HG03139 (cell line): ENCODE measurements around the gene FTH1.
"Not testable (repeated sequence)": the region's sequence is repeated elsewhere in the genome, so short reads cannot be mapped to it uniquely, and the experiment has no call there.

ENCODE experiments used
- ATAC-seq: cut with Tn5 transposase; IDR thresholded peaks from one replicate; pipeline ENCODE4 v1.9.1; 2021; ENCODE audit not compliant: unreplicated experiment

FTH1 gene

GRCh38 chr11:61964058-61964665 is 3.3 kb downstream of the FTH1 start:
- ATAC-seq, result no peak

GRCh38 chr11:61963282-61964057 is 4.0 kb downstream of the FTH1 start:
- no peak for ATAC-seq

- ATAC-seq, result no peak
Observed at GRCh38 chr11:61963016-61963281, 4.5 kb downstream of the FTH1 start.

DNA sequence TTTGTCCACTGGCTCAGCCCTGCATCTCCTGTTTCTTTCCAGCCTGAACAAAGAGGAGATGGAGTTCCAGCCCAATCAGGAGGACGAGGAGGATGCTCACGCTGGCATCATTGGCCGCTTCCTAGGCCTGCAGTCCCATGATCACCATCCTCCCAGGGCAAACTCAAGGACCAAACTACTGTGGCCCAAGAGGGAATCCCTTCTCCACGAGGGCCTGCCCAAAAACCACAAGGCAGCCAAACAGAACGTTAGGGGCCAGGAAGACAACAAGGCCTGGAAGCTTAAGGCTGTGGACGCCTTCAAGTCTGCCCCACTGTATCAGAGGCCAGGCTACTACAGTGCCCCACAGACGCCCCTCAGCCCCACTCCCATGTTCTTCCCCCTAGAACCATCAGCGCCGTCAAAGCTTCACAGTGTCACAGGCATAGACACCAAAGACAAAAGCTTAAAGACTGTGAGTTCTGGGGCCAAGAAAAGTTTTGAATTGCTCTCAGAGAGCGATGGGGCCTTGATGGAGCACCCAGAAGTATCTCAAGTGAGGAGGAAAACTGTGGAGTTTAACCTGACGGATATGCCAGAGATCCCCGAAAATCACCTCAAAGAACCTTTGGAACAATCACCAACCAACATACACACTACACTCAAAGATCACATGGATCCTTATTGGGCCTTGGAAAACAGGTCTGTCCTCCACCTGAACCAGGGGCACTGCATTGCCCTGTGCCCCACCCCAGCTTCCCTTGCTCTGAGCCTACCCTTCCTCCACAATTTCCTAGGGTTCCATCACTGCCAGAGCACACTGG is 5.0 kb downstream of the FTH1 start:
- ATAC-seq, result no peak

- no peak for ATAC-seq
Observed at GRCh38 chr11:61961570-61962212, 5.7 kb downstream of the FTH1 start.

DNA sequence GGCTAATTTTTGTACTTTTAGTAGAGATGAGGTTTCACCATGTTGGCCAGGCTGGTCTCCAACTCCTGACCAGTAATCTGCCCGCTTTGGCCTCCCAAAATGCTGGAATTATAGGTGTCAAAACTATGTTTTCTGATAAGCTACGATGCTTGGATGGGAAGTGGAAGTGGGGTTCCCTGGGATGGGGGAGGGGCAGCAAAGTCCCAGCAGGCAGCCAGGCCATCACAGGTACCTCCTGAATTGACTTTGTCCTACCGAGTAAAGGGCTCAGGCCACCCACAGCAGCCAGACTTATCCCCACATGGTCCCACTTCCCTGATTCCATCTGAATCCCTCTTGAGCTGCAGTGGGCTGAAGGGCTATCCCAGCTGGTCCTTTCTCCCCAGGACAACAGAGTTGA is 6.9 kb downstream of the FTH1 start:
- ATAC-seq, result no peak

GRCh38 chr11:61959678-61960077 is 7.8 kb downstream of the FTH1 start:
- no peak for ATAC-seq

GRCh38 chr11:61959114-61959513 is 8.3 kb downstream of the FTH1 start:
- ATAC-seq, result no peak

DNA sequence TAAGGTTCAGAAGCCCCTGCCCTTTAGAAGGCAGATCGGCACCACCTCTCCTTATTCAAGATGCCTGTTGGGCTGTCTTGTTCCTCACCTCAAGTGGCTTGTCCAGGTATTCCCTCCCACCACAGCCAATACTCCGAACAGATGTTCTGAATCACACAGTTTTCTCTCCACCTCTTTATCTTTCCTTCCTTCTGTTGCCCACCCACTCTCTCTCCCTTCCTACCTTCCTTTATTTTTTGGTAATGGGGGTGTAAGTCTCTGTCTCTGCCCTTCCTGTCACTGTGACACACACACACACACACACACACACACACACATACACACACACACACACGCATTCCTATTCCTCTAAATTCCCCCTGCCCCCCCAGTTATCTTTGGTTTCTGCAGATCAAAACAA is 8.8 kb downstream of the FTH1 start:
- ATAC-seq, result no peak

- ATAC-seq, result no peak
Observed at GRCh38 chr11:61957021-61957770, 10.2 kb downstream of the FTH1 start.

DNA sequence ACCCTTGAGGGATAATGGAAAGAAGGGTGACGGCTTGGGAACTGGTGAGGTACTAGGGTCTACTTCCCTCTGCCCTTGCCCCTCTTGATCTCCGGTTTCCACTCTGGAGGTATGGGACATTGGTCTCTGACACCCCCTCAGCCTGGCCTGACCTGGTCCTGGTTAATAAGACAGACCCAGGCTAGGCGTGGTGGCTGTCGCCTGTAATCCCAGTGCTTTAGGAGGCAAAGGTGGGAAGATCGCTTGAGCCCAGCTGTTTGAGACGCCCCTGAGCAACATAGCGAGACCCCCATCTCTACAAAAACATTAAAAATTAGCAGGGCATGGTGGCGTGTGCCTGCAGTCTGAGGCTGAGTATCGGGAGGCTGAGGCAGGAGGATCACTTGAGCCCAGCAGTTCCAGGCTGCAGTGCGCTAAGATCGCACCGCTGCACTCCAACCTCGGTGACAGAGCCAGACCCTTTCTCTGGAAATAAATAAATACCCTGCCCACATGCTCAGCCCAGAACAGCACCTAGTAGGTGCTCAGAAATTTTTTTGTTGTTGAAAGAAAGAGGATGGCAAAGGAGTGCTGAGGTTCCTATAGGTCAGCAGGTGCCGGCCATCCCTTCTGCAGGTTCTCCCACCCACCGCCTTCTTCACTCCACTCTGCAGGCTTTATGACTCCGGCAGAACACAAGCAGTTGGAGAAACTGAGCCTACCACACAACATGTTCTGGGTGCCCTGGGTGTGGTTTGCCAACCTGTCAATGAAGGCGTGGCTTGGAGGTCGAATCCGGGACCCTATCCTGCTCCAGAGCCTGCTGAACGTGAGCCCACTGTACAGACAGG is 11.0 kb downstream of the FTH1 start:
- ATAC-seq, result no peak

- no peak for ATAC-seq
Observed at GRCh38 chr11:61955422-61956135, 11.9 kb downstream of the FTH1 start.

GRCh38 chr11:61954851-61955421 is 12.5 kb downstream of the FTH1 start:
- no peak for ATAC-seq

GRCh38 chr11:61954106-61954850 is 13.2 kb downstream of the FTH1 start:
- no peak for ATAC-seq

DNA sequence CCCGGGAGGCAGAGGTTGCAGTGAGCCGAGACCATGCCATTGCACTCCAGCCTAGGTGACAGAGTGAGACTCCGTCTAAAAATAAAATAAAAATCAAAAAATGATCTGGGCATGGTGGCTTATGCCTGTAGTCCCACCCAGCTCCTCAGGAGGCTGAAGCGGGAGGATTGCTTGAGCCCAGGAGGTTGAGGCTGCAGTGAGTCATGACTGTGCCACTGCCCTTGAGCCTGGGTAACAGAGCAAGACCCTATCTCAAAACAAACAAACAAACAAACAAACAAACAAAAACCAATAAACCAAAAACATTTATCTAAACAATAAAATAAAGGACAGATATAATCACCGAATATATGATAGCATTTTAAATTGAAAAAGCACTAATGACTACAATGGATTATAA is 13.8 kb downstream of the FTH1 start:
- not testable (repeated sequence) for ATAC-seq

DNA sequence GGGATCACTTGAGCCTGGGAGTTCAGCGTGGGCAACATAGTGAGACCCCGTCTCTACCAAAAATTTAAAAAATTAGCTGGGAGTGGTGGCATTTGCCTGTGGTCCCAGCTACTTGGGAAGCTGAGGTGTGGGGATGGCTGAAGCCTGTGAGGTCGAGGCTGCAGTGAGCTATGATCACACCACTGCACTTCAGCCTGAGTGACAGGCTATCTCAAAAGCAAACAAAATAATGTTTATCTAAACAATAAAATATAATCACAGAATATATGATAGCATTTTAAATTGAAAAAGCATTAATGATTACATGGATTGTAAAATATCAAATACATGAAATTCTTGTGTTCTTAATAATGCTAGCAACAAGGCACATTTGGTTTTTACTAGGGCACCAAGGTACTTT is 14.6 kb downstream of the FTH1 start:
- no peak for ATAC-seq

- no peak for ATAC-seq
Observed at GRCh38 chr11:61951484-61952135, 15.8 kb downstream of the FTH1 start.

DNA sequence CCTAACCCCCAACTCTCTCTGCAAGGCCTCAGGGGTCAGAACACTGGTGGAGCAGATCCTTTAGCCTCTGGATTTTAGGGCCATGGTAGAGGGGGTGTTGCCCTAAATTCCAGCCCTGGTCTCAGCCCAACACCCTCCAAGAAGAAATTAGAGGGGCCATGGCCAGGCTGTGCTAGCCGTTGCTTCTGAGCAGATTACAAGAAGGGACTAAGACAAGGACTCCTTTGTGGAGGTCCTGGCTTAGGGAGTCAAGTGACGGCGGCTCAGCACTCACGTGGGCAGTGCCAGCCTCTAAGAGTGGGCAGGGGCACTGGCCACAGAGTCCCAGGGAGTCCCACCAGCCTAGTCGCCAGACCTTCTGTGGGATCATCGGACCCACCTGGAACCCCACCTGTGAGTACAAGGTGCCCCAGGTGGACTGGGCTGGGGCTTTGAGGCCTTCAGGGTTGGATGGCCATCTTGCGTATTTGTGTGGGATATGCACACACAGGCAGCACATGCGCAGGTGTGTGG is 17.3 kb downstream of the FTH1 start, which contains the start of gene BEST1:
Gene BEST1, plus strand, starts transcription at position 317 of the 513 bp plus-strand sequence. CDS start 1,456 bp downstream, outside the sequence.
- no peak for ATAC-seq
